Type B pancreatic cell (in vitro differentiated cells): Measurements from ENCODE around the gene IVL. TPM values are rescaled to one million over a fixed set of nuclear protein-coding genes. Genes with fewer than 3 reads are reported as not detected.

Experiments used
- DNase-seq: peaks from one replicate; pipeline ENCODE4 v3.0.0; 2021; ENCODE audit warnings: mixed read lengths; ENCODE audit not compliant: unreplicated experiment; ENCODE audit errors: extremely low spot score
- H3K27ac Mint-ChIP-seq: 2 replicates; pipeline ENCODE4 v1.8.0; 2021; ENCODE audit warnings: mild to moderate bottlenecking, mixed read lengths
- H3K27me3 Mint-ChIP-seq: 2 replicates; pipeline ENCODE4 v1.8.0; 2021; ENCODE audit warnings: mixed read lengths
- H3K36me3 Mint-ChIP-seq: 2 replicates; pipeline ENCODE4 v1.8.0; 2021; ENCODE audit warnings: mixed read lengths
- H3K4me1 Mint-ChIP-seq: one replicate; pipeline ENCODE4 v1.8.0; 2021; ENCODE audit warnings: mixed read lengths; ENCODE audit not compliant: unreplicated experiment
- H3K4me3 Mint-ChIP-seq: 2 replicates; pipeline ENCODE4 v1.8.0; 2021; ENCODE audit warnings: mild to moderate bottlenecking, mixed read lengths
- H3K9me3 Mint-ChIP-seq: 2 replicates; pipeline ENCODE4 v1.8.0; 2021; ENCODE audit warnings: mixed read lengths
- CTCF ChIP-seq: fragments of 200-600 bp; sonication (generic); conservative IDR thresholded peaks from 2 replicates; pipeline ENCODE4 v1.5.0; 2021; ENCODE audit warnings: antibody characterized with exemption, mild to moderate bottlenecking
- total RNA-seq: library from RNA; stranded (reverse); gene quantifications from 2 replicates; pipeline ENCODE4 v1.2.1, GENCODE V29; 2021; ENCODE audit warnings: low replicate concordance

IVL gene
- total RNA-seq, 1 donor from 2014 or later, result 10.9 TPM

GRCh38 chr1:152884506-152884905, 23.8 kb upstream of the IVL start:
- Mint-ChIP-seq H3K9me3 (no peaks in the 10 kb centered on the region), H3K27ac (no peak overlapping the region), H3K36me3 (no peaks in the 10 kb centered on the region), H3K4me1 (no peaks in the 10 kb centered on the region), H3K4me3 (no peak overlapping the region), H3K27me3 (no peaks in the 10 kb centered on the region)
- DNase-seq, result no peak
- no peak for TF ChIP-seq CTCF

GRCh38 chr1:152884966-152885624, 23.3 kb upstream of the IVL start:
- no peaks in the 10 kb centered on the region for H3K27me3 Mint-ChIP-seq
- H3K27ac Mint-ChIP-seq, result no peak overlapping the region
- no peaks in the 10 kb centered on the region for H3K36me3 Mint-ChIP-seq
- H3K9me3 Mint-ChIP-seq, result no peaks in the 10 kb centered on the region
- H3K4me3 Mint-ChIP-seq, result no peak overlapping the region
- H3K4me1 Mint-ChIP-seq, result no peaks in the 10 kb centered on the region
- TF ChIP-seq CTCF, result no peak
- DNase-seq, result no peak

GRCh38 chr1:152886085-152886484, 22.3 kb upstream of the IVL start:
- Mint-ChIP-seq H3K36me3 (no peaks in the 10 kb centered on the region), H3K27ac (no peak overlapping the region), H3K4me1 (no peaks in the 10 kb centered on the region), H3K27me3 (no peaks in the 10 kb centered on the region), H3K9me3 (no peaks in the 10 kb centered on the region), H3K4me3 (no peak overlapping the region)
- no peak for DNase-seq
- TF ChIP-seq CTCF, result no peak

- H3K36me3 Mint-ChIP-seq, result no peaks in the 10 kb centered on the region
- H3K27ac Mint-ChIP-seq, result no peak overlapping the region
- H3K4me3 Mint-ChIP-seq, result no peak overlapping the region
- DNase-seq, result no peak
- no peaks in the 10 kb centered on the region for H3K9me3 Mint-ChIP-seq
- no peaks in the 10 kb centered on the region for H3K4me1 Mint-ChIP-seq
- no peaks in the 10 kb centered on the region for H3K27me3 Mint-ChIP-seq
- TF ChIP-seq CTCF, result no peak
Observed at GRCh38 chr1:152886758-152887409, 21.5 kb upstream of the IVL start.

- DNase-seq, result no peak
- no peak overlapping the region for H3K4me3 Mint-ChIP-seq
- H3K4me1 Mint-ChIP-seq, result no peaks in the 10 kb centered on the region
- no peaks in the 10 kb centered on the region for H3K36me3 Mint-ChIP-seq
- H3K9me3 Mint-ChIP-seq, result no peaks in the 10 kb centered on the region
- no peak overlapping the region for H3K27ac Mint-ChIP-seq
- H3K27me3 Mint-ChIP-seq, result no peaks in the 10 kb centered on the region
- TF ChIP-seq CTCF, result no peak
Observed at GRCh38 chr1:152888126-152888525, 20.2 kb upstream of the IVL start.
